ENCODE measurements around the gene FAM107B.

The FAM107B gene

DNA sequence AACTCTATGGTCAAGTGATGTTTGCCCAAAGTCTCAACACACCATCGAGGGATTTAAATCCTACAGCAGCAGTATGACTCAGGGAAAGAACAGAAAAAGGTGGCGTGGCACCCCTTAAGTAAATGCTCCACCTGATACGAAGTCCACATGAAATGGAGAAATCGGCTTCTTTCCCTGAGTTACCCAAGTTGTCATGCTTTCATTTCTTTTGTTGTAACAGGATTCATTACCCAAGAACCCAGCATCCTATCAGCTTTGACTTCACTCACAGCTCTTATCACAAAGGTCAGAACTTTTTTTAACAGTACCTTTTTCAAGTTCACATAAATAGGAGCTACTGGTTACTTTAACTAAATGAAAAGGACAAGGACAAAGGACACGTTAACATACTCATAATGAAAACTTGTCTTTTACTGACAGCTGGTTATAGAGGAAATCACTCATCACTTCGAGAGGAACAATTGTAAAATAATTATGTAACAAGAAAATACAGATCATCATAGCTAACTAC lies 224.2 kb downstream of the FAM107B start:
- DNase-seq: no peak

DNA sequence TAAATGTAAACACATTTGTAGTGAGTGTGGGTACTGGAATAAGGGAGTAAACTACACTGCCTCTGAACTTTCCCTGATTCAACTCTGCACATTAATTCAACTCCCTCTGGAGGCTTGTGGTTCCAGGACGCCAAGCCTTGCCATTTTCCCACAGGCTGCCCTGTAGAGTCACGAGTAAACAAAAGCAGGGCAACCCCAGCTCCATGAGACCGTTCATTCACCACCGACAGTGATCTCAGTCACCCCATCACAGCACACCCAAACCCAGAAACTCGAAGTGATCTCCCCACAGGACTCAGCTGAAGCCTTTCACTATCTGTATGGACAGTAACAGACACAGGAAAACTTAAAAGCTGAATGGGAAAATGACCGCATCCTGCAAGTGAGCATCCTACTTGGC lies 225.2 kb downstream of the FAM107B start:
- no peak for DNase-seq

DNA sequence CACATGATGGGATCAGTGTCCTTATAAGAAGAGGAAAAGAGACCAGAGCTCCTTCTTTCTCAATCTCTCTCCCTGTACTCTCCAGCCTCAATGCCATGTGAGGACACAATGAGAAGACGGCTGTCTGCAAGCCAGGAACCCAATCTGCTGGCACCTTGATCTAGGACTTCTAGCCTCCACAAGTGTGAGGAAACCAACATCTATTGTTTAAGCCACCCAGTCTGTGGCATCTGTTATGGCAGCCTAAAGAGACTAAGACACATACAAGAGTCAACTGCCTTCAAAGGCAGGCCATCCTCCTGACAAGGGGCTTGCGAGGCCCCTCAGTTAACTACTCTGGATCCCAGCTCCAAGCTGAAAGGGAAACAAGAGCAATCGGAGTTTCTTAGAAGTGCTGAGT lies 225.7 kb downstream of the FAM107B start:
- DNase-seq: no peak

DNA sequence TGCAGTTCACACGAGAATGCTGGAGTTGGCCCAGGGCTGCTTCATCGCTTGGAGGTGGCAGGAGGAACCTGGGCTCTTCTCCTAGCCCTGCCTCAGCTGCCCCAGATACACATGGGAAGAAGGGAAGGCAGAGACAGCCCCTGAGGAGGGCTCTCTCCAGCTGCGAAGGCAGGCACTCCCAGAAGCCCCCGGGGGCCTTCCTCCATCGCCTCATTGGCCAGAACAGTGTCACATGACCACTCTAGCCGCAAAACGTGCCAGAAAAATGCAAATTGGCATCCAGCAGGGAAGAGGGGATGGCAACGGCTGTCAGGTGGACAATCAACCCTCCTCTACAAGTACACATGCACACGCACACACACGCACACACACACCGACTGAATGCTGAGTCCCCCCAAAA lies 226.2 kb downstream of the FAM107B start:
- no peak for DNase-seq

DNA sequence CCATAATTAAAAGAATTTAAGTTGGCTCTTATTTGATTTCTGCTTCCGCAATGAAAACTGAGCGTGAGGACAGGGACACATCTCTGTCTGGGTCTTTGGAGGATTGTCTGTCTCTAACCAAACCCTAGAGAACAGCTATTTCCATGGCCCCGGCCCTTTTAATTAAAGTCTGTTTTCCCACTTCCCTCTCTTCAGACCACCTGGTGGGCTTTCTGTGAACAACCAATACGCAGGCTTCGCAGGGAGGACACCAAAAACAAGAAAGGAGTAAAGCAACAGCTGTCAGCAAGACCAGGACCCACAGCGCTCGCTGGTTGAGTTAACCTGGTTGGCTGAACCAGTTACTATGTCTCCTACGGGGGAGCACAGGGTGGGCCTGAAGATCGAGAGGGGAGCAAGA lies 226.9 kb downstream of the FAM107B start:
- no peak for DNase-seq

DNA sequence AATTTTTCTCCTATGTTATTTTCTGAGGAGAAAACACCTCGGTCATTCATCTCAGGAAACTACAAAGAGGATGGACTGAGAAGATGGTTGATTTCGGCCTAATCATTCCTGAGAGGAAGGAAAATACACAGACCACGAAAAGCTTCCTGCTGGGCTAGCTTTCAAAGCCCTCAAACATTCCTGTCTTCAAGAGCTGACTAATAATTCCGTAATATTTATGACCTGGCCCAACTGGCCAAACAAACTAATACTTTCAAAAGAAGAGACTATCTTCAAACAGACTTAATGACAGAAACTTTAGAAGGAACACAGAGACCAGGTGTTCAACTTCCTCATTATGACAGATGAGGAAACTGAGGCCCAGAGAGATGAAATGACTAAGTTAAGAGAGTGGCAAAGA lies 228.9 kb downstream of the FAM107B start:
- DNase-seq: no peak

DNA sequence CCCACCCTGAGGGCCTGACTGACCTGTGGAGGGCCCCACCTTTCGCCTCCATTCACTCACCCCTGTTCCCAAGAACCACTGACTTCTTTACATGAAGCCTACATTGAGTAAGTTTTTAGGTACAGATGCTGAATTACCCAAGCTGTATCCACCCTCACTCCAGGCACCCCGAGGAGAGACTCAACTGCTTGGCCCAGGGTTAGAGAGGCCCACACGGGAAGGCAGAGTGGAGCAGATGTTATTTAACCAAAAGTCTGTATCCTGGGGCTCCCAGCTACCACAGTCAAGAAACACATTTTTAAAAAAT lies 230.8 kb downstream of the FAM107B start:
- no peak for DNase-seq

DNA sequence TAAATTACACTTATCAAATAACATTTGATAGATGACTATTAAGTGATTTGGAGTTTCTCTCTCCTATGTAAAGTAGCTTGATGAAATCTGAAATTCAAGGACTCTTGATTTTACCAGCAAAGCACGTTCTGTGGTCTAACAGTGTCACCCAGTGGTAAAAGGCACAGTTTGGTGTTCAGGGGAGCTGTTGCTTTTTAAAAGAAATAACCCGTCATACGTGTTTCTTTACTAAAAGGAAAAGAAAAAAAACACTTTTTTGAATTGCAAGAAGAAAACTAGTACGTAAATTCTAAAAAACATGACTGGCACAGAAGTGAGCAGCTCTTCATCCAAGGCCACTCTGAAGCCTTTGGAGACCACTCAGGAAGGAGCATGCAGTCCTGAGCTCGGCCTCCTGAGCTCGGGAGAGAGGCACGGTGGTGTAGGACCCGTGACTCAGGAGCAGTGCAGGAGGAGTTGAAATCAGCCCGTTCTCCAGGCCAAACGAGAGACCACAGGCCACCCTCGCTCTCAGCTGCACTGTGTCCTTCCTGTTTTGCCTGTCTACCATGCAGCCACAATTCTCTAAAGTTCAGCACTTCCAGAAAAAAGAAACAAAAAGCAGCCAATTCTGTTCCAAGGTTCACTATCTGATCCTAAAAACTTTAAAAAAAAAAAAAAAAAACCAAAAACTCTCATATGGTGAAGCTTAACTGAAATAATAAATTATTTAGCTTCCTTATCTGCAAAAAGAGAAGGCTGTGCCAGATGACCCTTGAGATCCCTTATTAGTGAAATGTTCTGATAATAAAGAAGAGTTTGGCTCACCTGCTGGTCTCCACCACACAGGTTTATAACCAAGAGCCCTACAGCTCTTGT lies 231.4 kb downstream of the FAM107B start:
- DNase-seq: no peak

DNA sequence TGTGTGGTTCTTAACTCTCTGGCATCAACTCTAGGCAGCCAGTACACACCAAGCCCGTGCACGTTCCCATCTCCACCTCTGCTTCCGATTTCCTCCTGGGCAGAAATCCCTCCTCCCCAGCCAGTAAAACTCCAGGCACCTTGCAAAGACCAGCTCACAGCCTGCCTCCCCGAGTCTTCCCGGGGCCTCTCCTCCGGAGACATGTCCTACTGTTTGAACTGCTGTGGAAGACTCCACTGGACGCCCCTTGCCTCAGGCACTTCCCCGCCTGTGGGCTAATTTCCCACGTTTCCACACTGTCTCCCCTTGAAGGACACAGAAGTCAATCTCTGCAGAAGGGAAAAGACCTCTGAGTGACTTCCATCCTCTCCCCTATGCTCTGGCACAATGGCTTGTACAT lies 233.3 kb downstream of the FAM107B start:
- no peak for DNase-seq

DNA sequence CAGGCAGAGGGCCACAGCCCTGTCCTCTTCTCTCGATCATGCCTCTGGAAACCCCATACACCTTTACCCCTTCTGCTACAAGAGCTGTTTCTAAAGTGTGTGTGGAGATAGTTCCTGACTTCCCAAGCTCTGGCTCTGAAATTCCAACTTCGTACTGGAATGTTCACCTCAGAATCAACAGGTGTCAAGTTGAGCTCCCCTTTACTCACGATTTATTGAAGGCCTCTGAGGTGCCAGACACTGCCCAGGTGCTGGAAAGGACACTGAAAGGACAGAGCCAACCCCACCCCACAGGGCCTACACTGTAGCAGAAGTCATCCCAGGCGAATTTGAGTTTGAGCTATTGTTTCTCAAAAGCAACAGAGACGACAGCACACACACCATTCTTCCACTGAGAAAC lies 234.1 kb downstream of the FAM107B start:
- DNase-seq: no peak

DNA sequence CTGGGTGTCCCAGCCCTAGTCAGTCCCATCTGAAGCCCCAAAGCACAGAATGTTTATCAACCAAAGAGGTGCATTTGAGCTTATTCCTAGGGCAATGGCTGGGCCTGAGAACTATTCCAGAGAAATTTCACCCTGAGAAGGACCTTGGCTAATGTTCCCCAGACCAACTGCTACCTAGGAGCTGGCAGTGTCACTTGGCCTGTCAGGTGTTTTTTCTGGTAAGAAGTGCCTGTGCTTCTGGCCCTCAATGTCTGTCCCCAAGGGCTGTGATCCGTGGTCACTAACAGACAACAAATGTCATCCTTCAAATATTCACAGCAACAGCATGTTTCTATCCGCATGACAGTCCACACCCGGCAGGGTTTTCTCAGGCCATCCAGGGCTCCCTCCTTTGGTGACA lies 234.6 kb downstream of the FAM107B start:
- DNase-seq: no peak

DNA sequence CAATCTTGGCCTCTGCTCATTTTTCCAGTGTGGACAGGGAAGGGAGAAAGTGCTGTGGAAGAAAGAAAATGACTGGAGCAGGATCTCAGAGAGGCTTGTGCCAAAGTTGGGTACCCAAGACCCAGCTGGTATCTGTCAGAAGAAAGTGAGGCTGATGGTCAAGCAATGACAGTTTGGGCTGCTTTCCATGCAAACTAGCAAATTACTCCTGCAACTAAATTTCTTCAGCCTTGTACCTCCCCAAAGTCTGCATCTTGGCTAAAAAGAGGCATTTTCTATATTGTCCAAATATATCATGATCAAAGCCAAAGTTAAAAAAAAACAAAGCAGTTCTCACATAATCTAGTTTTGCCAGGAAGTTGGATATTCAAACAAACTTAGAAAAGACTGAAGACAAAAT lies 235.5 kb downstream of the FAM107B start:
- DNase-seq: no peak

DNA sequence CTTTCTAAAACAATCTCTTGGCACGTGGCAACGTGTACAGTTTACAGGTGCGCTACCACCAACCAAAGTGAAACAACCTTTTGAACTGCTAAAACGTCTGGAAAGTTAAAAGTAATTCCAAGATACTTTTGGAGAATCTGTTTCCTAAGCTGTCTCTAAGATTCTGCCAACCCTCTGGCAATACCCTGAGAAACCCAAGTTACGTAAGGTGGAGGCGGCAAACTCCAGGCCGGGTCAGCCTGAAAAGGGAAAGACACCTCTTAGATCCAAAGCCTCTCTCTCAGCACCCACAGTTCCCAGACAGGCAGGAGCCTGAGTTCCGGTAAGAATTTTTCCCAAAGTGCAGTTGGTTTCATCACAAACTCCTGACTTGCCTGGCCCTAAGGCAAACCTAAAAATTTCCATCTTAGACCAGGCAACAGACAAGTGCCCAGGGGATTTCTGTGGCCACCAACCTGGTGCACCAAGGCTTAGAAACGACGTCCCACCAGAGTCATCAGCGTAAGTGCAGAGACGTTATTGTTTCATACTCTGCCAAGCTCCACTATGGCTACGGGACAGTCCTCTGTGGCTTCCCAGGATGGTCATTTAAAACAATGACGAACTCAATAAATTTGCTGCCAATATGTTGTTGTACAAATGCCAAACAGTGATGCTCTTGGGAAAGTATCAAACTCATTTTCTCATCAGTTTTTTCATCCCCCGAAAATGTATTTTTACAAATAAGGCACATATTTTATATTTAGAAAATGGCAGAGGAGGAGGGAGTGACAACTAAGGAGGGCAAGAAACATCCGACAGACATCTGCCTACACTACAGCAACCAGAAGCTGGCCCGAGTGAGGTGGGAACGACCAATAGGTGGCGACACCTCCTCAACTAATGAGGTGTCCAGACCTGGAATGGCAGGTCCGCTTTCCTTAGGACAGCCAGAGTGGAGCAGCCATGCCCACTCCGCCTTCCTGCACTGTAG lies 238.2 kb downstream of the FAM107B start:
- DNase-seq: peak; percentile 7 to 11

DNA sequence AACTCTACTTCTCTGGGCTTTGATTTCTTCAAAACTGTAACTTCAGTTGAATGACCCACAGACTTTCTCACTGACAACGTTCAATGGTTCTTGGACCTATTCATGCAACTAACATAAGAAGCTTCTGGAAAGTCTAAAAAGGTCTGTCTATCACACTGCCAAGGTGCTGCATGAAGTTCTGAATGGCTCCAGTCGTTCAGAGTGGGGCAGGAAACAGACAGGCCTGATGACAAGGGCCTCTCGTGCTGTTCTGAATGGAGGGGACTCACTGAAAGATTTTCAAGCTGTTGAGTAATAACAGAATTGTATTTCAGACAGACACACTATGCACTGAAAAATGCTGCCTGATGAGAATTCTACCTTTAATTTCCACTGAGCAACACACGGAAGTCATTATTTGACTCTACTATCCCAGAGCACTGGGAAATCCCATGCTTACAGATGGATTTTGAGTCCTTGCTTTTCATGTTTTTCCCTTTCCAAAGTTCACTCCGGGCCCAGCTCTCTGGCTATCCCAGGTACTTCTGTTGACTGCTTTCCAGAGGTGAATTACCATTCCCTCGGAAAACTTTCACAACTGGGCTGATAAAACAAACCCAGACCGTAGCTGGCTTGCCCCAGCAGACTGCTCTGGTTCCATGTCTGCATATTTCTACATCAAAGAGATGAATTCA lies 239.1 kb downstream of the FAM107B start:
- no peak for DNase-seq

DNA sequence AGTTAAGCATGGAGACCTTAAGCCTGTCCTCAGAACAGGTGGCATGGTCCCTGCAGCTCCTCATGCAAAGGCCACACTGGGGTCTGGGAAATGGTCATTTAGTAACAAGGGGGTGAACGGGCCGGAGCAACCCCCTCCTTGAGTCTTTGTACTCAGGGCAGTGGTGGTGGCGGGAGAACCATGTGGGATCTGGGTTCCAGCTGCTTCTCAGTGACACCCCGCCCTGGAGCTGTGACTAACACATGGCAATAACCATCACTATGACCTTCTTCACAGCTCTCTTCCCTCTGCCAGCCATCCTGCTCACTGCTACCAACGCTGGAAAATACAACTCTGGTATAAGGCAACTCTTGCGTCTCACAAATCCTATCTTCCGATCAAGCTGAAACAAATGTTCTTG lies 240.5 kb downstream of the FAM107B start:
- DNase-seq: no peak

DNA sequence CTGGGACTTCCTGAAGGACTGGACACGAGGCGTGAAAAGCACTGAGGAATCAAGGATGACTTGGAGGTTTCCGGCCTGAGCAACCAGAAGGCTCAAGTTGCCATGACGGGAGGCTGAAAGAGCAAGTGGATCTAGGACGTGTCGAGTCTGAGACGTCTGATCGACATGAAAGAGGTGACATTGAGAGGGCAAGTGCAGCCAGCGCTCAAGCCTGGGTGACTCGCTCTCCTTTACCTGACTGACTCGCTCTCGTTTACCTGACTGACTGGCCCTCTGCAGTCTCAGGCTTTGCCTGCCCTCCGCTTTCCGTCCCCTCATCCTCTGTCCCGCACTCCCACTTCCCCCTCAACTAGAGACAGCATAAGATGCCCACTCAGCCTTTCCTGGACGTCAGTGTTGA lies 241.4 kb downstream of the FAM107B start:
- no peak for DNase-seq

DNA sequence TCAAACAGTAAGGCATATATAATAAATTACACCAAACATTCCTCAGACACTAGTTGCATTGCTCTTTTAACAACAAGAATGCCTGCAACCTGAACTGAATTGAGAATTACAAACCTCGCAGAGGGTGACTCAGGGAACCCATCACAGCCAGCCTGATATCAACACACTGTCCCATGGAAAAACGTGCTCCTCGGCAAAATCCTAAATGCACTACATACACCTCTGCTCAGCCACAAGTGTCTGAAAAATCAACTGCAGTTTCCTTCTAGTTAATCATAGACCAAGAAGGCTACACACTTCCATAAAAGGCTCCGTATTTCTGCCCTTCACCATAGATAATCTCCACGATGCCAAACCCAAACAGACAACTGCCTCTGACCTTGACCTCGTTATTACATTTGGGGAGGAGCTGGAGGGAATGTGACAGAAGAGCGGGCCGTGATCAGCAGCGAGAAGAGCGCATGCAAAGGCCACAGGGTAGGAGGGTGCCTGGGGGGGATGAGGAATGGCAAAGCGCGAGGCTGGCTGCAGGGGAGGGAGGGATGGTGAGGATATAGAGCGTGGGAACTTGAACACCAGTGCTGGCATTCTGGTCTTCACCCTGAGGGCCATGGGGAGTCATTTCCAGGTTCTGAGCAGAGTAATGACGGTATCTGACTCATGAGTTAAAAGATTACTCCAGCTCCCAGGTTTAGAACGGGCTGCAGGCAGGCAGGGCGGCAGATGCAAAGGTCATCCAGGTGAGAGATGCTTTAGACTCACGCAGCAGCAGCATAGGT lies 242.0 kb downstream of the FAM107B start:
- no peak for DNase-seq

DNA sequence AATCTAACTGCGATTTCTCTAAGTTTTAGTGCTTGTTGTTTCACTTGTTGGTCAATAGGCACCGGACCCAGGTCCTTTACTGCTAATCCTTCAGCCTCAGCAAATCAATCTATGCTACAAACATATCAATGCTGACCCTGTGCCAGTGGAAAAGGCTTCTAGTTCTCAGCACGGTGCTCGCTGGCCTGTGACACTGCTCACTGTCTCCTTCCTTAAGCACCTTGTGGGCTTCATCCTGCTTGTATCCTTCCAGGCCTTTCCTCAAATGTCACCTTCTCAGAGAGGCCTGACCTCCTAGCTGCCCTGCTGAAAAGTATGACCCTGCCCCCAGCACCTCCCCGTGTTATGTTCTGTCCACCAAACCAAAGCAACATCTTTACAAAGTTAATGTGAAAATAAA lies 242.7 kb downstream of the FAM107B start:
- no peak for DNase-seq

DNA sequence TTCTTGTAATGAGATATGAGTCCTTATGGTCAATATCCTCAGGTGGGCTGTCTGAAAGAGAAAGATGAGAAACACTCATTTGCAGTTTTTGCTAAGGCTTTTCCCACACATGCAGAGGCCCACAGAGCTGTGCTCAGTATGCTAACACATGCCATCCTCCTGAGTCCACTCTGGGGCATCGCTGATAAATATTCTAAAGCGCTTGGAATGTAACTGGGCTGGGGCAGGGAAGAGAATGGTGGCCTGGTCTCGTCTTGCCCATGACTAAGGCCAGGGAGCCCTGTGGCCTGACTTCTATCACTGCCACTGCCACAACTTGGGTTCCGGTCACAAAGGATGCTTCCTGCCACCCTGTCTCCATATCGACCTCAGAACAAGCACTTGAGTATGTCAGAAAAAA lies 244.2 kb downstream of the FAM107B start:
- no peak for DNase-seq

DNA sequence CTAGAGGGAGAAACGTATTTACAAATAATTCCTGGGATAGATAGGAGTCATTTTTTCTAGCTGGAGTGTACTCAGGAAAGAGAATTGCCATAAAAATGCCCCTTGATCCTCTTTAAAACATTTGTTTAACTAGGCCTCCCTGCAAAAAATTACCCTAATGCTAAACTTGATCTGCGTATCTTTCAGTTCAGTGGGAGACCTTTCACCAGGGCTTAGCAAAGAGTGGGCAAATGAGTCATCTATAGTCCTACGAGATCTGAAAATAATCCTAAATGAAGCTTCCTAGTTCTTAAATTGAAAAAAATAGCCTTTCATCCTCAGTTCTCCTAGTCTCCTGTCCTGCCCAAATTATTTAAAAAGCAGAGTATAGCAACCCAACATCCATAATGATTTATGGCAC lies 245.3 kb downstream of the FAM107B start:
- no peak for DNase-seq

DNA sequence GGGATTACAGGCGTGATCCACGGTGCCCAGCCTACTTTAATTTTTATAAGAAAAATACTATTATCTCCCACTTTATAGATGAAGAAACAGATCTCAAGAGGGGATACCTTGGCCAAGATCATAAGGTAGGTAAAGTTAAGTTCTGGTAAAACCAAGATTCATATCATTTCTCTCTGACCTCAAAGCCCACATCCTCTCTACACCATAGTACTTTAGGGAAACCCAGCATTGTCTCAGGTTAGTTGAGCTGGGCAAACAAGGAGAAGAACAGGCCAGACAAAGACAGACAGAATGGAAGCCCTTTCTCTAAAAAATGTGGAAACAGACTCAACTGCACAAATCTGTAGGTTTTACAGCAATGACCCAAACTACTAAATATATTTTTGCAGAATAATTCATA lies 246.2 kb downstream of the FAM107B start:
- no peak for DNase-seq

DNA sequence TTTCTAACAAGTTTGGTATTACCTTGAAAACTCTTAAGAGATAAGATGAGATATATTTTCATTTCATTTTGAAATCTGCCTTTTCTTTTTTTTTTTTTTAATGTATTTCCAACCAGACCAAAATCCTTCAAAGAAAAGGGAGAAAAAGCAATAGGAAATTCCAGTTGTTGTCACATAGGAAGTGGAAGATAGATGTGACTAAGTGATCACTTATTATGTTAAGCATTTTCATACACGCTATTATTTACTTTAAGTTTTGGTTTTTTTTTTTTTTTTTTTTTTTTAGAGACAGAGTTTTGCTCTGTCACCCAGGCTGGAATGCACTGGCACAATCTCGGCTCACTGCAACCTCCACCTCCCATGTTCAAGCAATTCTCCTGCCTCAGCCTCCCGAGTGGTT lies 246.8 kb downstream of the FAM107B start:
- DNase-seq: no peak

Data from AML-193 (cell line).